Measurements from ENCODE around the gene BACE1. TPM values are rescaled to one million over a fixed set of nuclear protein-coding genes. Genes with fewer than 3 reads are reported as not detected.

The BACE1 gene
- total RNA-seq, 4 donors from 2014 or later: 17.2 to 103 (median 32.7) TPM

- intact Hi-C loops (cut with DNase I; ENCODE audit: low total_unique reads): no loop called here
- H3K4me1 ChIP-seq: peaks cover 0 to 5% of the 10 kb centered on the region in 2 donors
- H3K4me3 ChIP-seq: no peak overlapping the region
- H3K36me3 ChIP-seq: no peaks in the 10 kb centered on the region
- TF ChIP-seq CTCF (IDR thresholded peaks at IDR 0.05) (no peak), POLR2A (IDR thresholded peaks at IDR 0.05) (no peak)
- H3K27ac ChIP-seq: no peak overlapping the region
- H3K9me3 ChIP-seq: no peaks in the 10 kb centered on the region
- no peaks in the 10 kb centered on the region for H3K27me3 ChIP-seq
- no peak for DNase-seq
Measured at GRCh38 chr11:117295438-117296137, 20.5 kb downstream of the BACE1 start.

DNA sequence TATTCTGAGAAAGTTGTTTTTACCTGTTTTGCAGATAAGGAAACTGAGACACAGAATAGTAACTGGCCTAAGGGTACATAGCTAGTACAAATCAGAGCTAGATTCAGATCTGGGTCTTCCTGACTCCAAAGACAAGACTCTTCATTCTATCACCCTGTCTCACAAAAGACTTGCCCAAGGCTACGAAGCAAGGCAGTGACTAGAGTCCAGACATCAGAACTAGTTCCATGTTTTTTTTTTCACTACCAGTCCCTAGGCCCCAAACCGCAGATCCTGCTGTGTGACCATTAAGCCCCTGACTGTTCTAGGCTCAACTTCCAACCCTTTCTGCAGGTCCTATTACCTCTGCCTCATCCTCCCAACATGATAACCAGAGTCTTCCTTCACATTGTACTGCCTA lies 23.4 kb downstream of the BACE1 start:
- Histone ChIP-seq H3K9me3 (no peaks in the 10 kb centered on the region), H3K27ac (no peak overlapping the region), H3K36me3 (no peaks in the 10 kb centered on the region), H3K4me3 (no peak overlapping the region), H3K4me1 (no peaks in the 10 kb centered on the region), H3K27me3 (no peaks in the 10 kb centered on the region)
- no peak for DNase-seq
- intact Hi-C loops (cut with DNase I; ENCODE audit: low total_unique reads): no loop called here
- TF ChIP-seq CTCF (IDR thresholded peaks at IDR 0.05) (no peak), POLR2A (IDR thresholded peaks at IDR 0.05) (no peak)

DNA sequence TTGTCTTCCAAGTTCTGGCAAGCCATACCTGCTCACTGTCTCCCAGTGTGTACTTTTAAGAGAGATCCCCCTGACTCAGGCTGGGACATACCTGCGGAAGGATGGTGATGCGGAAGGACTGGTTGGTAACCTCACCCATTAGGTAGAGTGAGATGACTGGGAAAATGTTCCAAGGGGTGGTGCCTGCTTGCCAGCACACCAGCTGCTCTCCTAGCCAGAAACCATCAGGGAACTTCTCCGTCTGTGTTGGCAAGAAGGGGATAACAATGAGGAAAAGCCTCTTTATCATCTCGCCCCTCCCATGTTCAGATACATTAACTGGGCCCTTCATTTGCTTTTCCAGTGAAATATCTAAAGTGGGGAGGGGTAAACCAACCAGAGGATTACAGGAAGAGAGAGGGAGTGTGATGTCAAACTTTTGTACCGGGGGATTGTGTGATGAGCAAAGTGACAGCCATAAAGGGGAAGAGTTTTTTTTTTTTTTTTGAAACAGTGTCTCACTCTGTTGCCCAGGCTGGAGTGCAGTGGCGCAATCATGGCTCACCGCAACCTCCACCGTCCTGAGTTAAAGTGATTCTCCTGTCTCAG lies 25.2 kb downstream of the BACE1 start, which contains the start of gene BACE1-AS:
Gene BACE1-AS, plus strand, starts transcription at position 538 of the 588 bp plus-strand sequence.
- intact Hi-C loops (cut with DNase I; ENCODE audit: low total_unique reads): no loop called here
- no peak for TF ChIP-seq CTCF (IDR thresholded peaks at IDR 0.05)
- TF ChIP-seq POLR2A (IDR thresholded peaks at IDR 0.05): no peak
- Histone ChIP-seq H3K27ac (no peak within 1 kb of the TSS), H3K27me3 (no peaks in the 10 kb centered on the region), H3K4me3 (no peak within 1 kb of the TSS), H3K9me3 (no peaks in the 10 kb centered on the region), H3K36me3 (no peaks in the 10 kb centered on the region), H3K4me1 (no peaks in the 10 kb centered on the region)
- DNase-seq: no peak

GRCh38 chr11:117289795-117290194 lies 26.3 kb downstream of the BACE1 start:
- TF ChIP-seq CTCF (IDR thresholded peaks at IDR 0.05) (no peak), POLR2A (IDR thresholded peaks at IDR 0.05) (no peak)
- DNase-seq: no peak
- no peaks in the 10 kb centered on the region for H3K27me3 ChIP-seq
- H3K27ac ChIP-seq: no peak overlapping the region
- no peaks in the 10 kb centered on the region for H3K9me3 ChIP-seq
- intact Hi-C loops (cut with DNase I; ENCODE audit: low total_unique reads): no loop called here
- H3K4me3 ChIP-seq: no peak overlapping the region
- no peaks in the 10 kb centered on the region for H3K4me1 ChIP-seq
- H3K36me3 ChIP-seq: no peaks in the 10 kb centered on the region

GRCh38 chr11:117287668-117288067 lies 28.4 kb downstream of the BACE1 start:
- DNase-seq: no peak
- H3K36me3 ChIP-seq: no peaks in the 10 kb centered on the region
- intact Hi-C loops (cut with DNase I; ENCODE audit: low total_unique reads): no loop called here
- H3K27ac ChIP-seq: no peak overlapping the region
- no peaks in the 10 kb centered on the region for H3K4me1 ChIP-seq
- H3K9me3 ChIP-seq: no peaks in the 10 kb centered on the region
- TF ChIP-seq CTCF (IDR thresholded peaks at IDR 0.05) (no peak), POLR2A (IDR thresholded peaks at IDR 0.05) (no peak)
- H3K4me3 ChIP-seq: no peak overlapping the region
- no peaks in the 10 kb centered on the region for H3K27me3 ChIP-seq

Measured in uterus (tissue), 4 donors.